Mammary epithelial cell (primary cell): ENCODE data around the gene HRH2.

Experiments used
- CTCF ChIP-seq, 2 donors: IDR thresholded peaks in 1 of 2; conservative IDR thresholded peaks in 1 of 2; 2 replicates each; pipeline ENCODE4 v1.5.1; 2011 to 2012; ENCODE audit warnings: inconsistent platforms in 2 of 2, low read length in 2 of 2, mild to moderate bottlenecking in 2 of 2, control low read depth in 1 of 2, low read depth in 1 of 2; ENCODE audit not compliant: insufficient read depth in 1 of 2; ENCODE audit errors: extremely low read depth in 1 of 2
- EZH2 ChIP-seq: IDR thresholded peaks from 2 replicates; pipeline ENCODE4 v1.6.1; 2012; ENCODE audit warnings: low read length, inconsistent platforms, borderline replicate concordance

- TF ChIP-seq CTCF (conservative IDR thresholded peaks at IDR 0.05 in 1 of 2, IDR thresholded peaks at IDR 0.05 in 1 of 2; ENCODE audit: extremely low read depth in 1 of 2, insufficient read depth in 1 of 2, low read depth in 1 of 2, low read length in 2 of 2) (no peak), EZH2 (no peak)
These were observed 36.7 kb downstream of the HRH2 start for GRCh38 chr5:175694371-175695160.
